Karpas-422 (cell line): Measurements from ENCODE around the gene PAPOLA. TPM values are rescaled to one million over a fixed set of nuclear protein-coding genes. Genes with fewer than 3 reads are reported as not detected.

Experiments
- DNase-seq: peaks from one replicate; pipeline ENCODE4 v3.0.0-alpha.2; 2015
- H2AFZ ChIP-seq: fragments of 200-600 bp; sonication (generic); 2 replicates; pipeline ENCODE4 v1.6.1; 2014; ENCODE audit warnings: antibody characterized with exemption, low read length, mixed read lengths
- H3K27ac ChIP-seq: fragments of 200-600 bp; sonication (generic); 2 replicates; pipeline ENCODE4 v1.5.1; 2014; ENCODE audit warnings: mild to moderate bottlenecking, low read length, moderate library complexity
- H3K27me3 ChIP-seq: fragments of 200-600 bp; sonication (generic); 2 replicates; pipeline ENCODE4 v1.6.1; 2014; ENCODE audit warnings: low read length, mixed read lengths
- H3K36me3 ChIP-seq: fragments of 200-600 bp; sonication (generic); 2 replicates; pipeline ENCODE4 v1.6.1; 2014; ENCODE audit warnings: low read length, mixed read lengths; ENCODE audit not compliant: insufficient read depth
- H3K4me1 ChIP-seq: fragments of 200-600 bp; sonication (generic); 2 replicates; pipeline ENCODE4 v1.6.1; 2014; ENCODE audit warnings: mild to moderate bottlenecking, low read length, mixed read lengths
- H3K4me2 ChIP-seq: fragments of 200-600 bp; sonication (generic); 2 replicates; pipeline ENCODE4 v1.6.1; 2014; ENCODE audit warnings: low read length, low read depth, mild to moderate bottlenecking; ENCODE audit not compliant: poor library complexity, severe bottlenecking
- H3K4me3 ChIP-seq: fragments of 200-600 bp; sonication (generic); 2 replicates; pipeline ENCODE4 v1.5.1; 2014; ENCODE audit warnings: mild to moderate bottlenecking, antibody characterized with exemption, low read length, mixed read lengths
- H3K79me2 ChIP-seq: fragments of 200-600 bp; sonication (generic); 2 replicates; pipeline ENCODE4 v1.6.1; 2014; ENCODE audit warnings: mild to moderate bottlenecking, low read length, mixed read lengths
- H3K9ac ChIP-seq: fragments of 200-600 bp; sonication (generic); 2 replicates; pipeline ENCODE4 v1.6.0; 2014; ENCODE audit warnings: low read length
- H3K9me2 ChIP-seq: fragments of 200-600 bp; sonication (generic), shearing (Covaris generic); replicated peaks from 2 replicates; pipeline ENCODE4 v1.6.0; 2014; ENCODE audit warnings: mild to moderate bottlenecking, low read length, moderate library complexity; ENCODE audit not compliant: insufficient read depth
- H3K9me3 ChIP-seq: fragments of 300-700, 200-600 bp; sonication (generic); 2 replicates; pipeline ENCODE4 v1.6.1; 2014; ENCODE audit warnings: low read length, mixed read lengths
- H4K20me1 ChIP-seq: fragments of 200-600 bp; sonication (generic); 2 replicates; pipeline ENCODE4 v1.6.1; 2014; ENCODE audit warnings: mild to moderate bottlenecking, antibody characterized with exemption, low read length, low read depth; ENCODE audit not compliant: insufficient read depth
- total RNA-seq: library from RNA; depleted of rRNA; stranded (reverse); fragments of >200 nt; shearing (Covaris generic); gene quantifications from 2 replicates; pipeline ENCODE4 v1.2.3, GENCODE V29; 2014; ENCODE audit warnings: low replicate concordance; rRNA removed

The PAPOLA gene
- total RNA-seq: 147 and 313 TPM in 2 replicates

- no peaks in the 10 kb centered on the region for H3K9me2 ChIP-seq
- peaks cover 49% of the 10 kb centered on the region for H3K4me1 ChIP-seq
Observed at GRCh38 chr14:96501740-96502620, at the start of gene PAPOLA. Gene PAPOLA (plus strand): TSS chr14:96502382. CDS start chr14:96502593, 211 bp downstream.

GRCh38 chr14:96452684-96453083 lies 49.5 kb upstream of the PAPOLA start:
- DNase-seq: no peak

More at GRCh38 chr14:96501740-96502620, at the start of gene PAPOLA:
- Histone ChIP-seq H3K9ac (peak within 1 kb of the TSS; percentile 97), H4K20me1 (peaks cover 43% of the 10 kb centered on the region), H3K27ac (peak within 1 kb of the TSS; percentile 67), H3K36me3 (peaks cover 19% of the 10 kb centered on the region), H3K4me2 (peak within 1 kb of the TSS; percentile 85), H3K27me3 (no peaks in the 10 kb centered on the region), H2AFZ (peak within 1 kb of the TSS; percentile 46), H3K9me3 (no peaks in the 10 kb centered on the region), H3K4me3 (peak within 1 kb of the TSS; percentile 99), H3K79me2 (peaks cover 58% of the 10 kb centered on the region)
- DNase-seq: peak; percentile 99

GRCh38 chr14:96455588-96455987 lies 46.6 kb upstream of the PAPOLA start:
- no peaks in the 10 kb centered on the region for H3K9me2 ChIP-seq
- H3K9ac ChIP-seq: no peak overlapping the region
- no peaks in the 10 kb centered on the region for H3K9me3 ChIP-seq
- H3K27ac ChIP-seq: no peak overlapping the region
- H3K36me3 ChIP-seq: no peaks in the 10 kb centered on the region
- no peak overlapping the region for H2AFZ ChIP-seq
- H4K20me1 ChIP-seq: no peaks in the 10 kb centered on the region
- H3K4me2 ChIP-seq: no peak overlapping the region
- DNase-seq: no peak
- H3K4me3 ChIP-seq: no peak overlapping the region
- no peaks in the 10 kb centered on the region for H3K79me2 ChIP-seq
- 0 out of 2 replicates have a peak, but pooled peaks cover 3% of the 10 kb centered on the region for H3K27me3 ChIP-seq
- H3K4me1 ChIP-seq: no peaks in the 10 kb centered on the region

More at GRCh38 chr14:96452684-96453083, 49.5 kb upstream of the PAPOLA start:
- no peak overlapping the region for H3K4me3 ChIP-seq
- no peaks in the 10 kb centered on the region for H3K9me2 ChIP-seq
- no peak overlapping the region for H3K4me2 ChIP-seq
- no peaks in the 10 kb centered on the region for H3K9me3 ChIP-seq
- no peak overlapping the region for H3K9ac ChIP-seq
- no peaks in the 10 kb centered on the region for H3K36me3 ChIP-seq
- H3K79me2 ChIP-seq: no peaks in the 10 kb centered on the region
- H3K27ac ChIP-seq: no peak overlapping the region
- H3K4me1 ChIP-seq: no peaks in the 10 kb centered on the region
- H3K27me3 ChIP-seq: 0 out of 2 replicates have a peak, but pooled peaks cover 3% of the 10 kb centered on the region
- H2AFZ ChIP-seq: no peak overlapping the region
- no peaks in the 10 kb centered on the region for H4K20me1 ChIP-seq

GRCh38 chr14:96459851-96460250 lies 42.3 kb upstream of the PAPOLA start:
- no peak overlapping the region for H3K4me3 ChIP-seq
- no peaks in the 10 kb centered on the region for H3K79me2 ChIP-seq
- H3K9ac ChIP-seq: no peak overlapping the region
- no peaks in the 10 kb centered on the region for H3K4me1 ChIP-seq
- H4K20me1 ChIP-seq: no peaks in the 10 kb centered on the region
- no peak for DNase-seq
- H3K27ac ChIP-seq: no peak overlapping the region
- H2AFZ ChIP-seq: no peak overlapping the region
- no peaks in the 10 kb centered on the region for H3K36me3 ChIP-seq
- H3K9me3 ChIP-seq: no peaks in the 10 kb centered on the region
- peaks cover 4% of the 10 kb centered on the region; the same call in 1 of the 2 replicates for H3K27me3 ChIP-seq
- no peak overlapping the region for H3K4me2 ChIP-seq
- no peaks in the 10 kb centered on the region for H3K9me2 ChIP-seq

GRCh38 chr14:96461950-96462798 lies 40.0 kb upstream of the PAPOLA start:
- Histone ChIP-seq H3K27me3 (peaks cover 4% of the 10 kb centered on the region; the same call in 1 of the 2 replicates), H3K9me2 (no peaks in the 10 kb centered on the region), H3K4me1 (no peaks in the 10 kb centered on the region), H3K9ac (no peak overlapping the region), H3K79me2 (no peaks in the 10 kb centered on the region), H3K9me3 (no peaks in the 10 kb centered on the region), H3K4me3 (no peak overlapping the region), H4K20me1 (no peaks in the 10 kb centered on the region), H3K36me3 (no peaks in the 10 kb centered on the region), H3K27ac (no peak overlapping the region), H2AFZ (no peak overlapping the region), H3K4me2 (no peak overlapping the region)
- no peak for DNase-seq

GRCh38 chr14:96464136-96464535 lies 38.0 kb upstream of the PAPOLA start:
- no peaks in the 10 kb centered on the region for H3K4me1 ChIP-seq
- no peaks in the 10 kb centered on the region for H3K9me2 ChIP-seq
- no peak overlapping the region for H3K4me3 ChIP-seq
- H3K9ac ChIP-seq: no peak overlapping the region
- H3K27me3 ChIP-seq: peaks cover 4% of the 10 kb centered on the region; the same call in 1 of the 2 replicates
- no peak overlapping the region for H3K27ac ChIP-seq
- H3K79me2 ChIP-seq: no peaks in the 10 kb centered on the region
- no peaks in the 10 kb centered on the region for H3K9me3 ChIP-seq
- H3K4me2 ChIP-seq: no peak overlapping the region
- H2AFZ ChIP-seq: no peak overlapping the region
- H3K36me3 ChIP-seq: no peaks in the 10 kb centered on the region
- DNase-seq: no peak
- no peaks in the 10 kb centered on the region for H4K20me1 ChIP-seq

- Histone ChIP-seq H3K4me1 (no peaks in the 10 kb centered on the region), H3K4me2 (no peak overlapping the region), H3K27me3 (no peaks in the 10 kb centered on the region), H3K9me2 (no peaks in the 10 kb centered on the region), H4K20me1 (no peaks in the 10 kb centered on the region), H3K79me2 (no peaks in the 10 kb centered on the region), H3K27ac (no peak overlapping the region), H3K4me3 (no peak overlapping the region), H3K36me3 (no peaks in the 10 kb centered on the region), H2AFZ (no peak overlapping the region), H3K9ac (no peak overlapping the region), H3K9me3 (no peaks in the 10 kb centered on the region)
- no peak for DNase-seq
Observed at GRCh38 chr14:96466918-96467317, 35.3 kb upstream of the PAPOLA start.

- no peak for DNase-seq
- Histone ChIP-seq H3K4me3 (no peak overlapping the region), H3K27me3 (no peaks in the 10 kb centered on the region), H3K9me2 (no peaks in the 10 kb centered on the region), H3K27ac (no peak overlapping the region), H3K9me3 (no peaks in the 10 kb centered on the region), H3K36me3 (no peaks in the 10 kb centered on the region), H3K9ac (no peak overlapping the region), H3K4me2 (no peak overlapping the region), H4K20me1 (no peaks in the 10 kb centered on the region), H3K79me2 (no peaks in the 10 kb centered on the region), H2AFZ (no peak overlapping the region), H3K4me1 (no peaks in the 10 kb centered on the region)
Observed at GRCh38 chr14:96470331-96470730, 31.9 kb upstream of the PAPOLA start.
